GM12865 (cell line): Measurements from ENCODE around the gene BEAN1.

ENCODE experiments used
- DNase-seq: peaks from one replicate; pipeline ENCODE4 v3.0.0; 2010; ENCODE audit warnings: low read depth
- H3K4me3 ChIP-seq: 2 replicates; pipeline ENCODE4 v1.5.1; 2011; ENCODE audit warnings: mild to moderate bottlenecking, low read depth, low read length, control low read depth
- TF ChIP-seq, protein P1 (sequence below): IDR thresholded peaks from 2 replicates; pipeline ENCODE4 v1.5.1; 2011; ENCODE audit warnings: low read length, control low read depth, low read depth, inconsistent platforms; ENCODE audit not compliant: insufficient read depth; ENCODE audit errors: missing control alignments

Gene BEAN1

DNA sequence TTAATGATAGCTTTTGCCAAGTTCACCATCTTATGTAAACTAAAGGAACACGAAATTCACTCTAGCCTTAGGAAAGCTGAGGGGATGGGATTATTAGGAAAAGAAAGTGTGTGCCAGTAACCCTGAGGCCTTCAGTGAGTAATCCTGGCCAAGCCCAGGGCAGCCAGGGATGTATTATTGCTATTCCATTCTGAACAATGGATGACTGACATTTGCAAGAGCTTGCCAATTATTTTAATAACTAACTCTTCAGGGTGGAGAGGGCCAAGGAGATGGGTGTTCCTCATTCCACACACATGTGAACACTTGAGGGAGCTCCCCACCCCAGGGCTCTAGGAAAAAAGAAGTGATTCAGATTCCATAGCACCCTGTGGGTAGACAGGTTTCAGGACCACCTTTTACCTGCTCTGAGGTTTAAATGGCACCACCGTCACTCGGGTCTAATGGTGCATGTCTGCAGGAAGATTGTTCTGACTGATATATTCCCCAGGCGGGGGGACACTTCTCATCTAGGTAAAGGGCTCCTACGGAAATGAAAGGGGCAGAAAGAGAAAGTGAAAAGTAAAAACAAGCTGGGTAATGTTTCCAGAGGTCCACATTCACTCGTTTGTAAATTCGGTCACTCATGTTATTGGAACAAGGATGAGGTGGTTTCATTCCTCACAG, 81.3 kb downstream of the BEAN1 start:
- TF ChIP-seq, protein P1, sequence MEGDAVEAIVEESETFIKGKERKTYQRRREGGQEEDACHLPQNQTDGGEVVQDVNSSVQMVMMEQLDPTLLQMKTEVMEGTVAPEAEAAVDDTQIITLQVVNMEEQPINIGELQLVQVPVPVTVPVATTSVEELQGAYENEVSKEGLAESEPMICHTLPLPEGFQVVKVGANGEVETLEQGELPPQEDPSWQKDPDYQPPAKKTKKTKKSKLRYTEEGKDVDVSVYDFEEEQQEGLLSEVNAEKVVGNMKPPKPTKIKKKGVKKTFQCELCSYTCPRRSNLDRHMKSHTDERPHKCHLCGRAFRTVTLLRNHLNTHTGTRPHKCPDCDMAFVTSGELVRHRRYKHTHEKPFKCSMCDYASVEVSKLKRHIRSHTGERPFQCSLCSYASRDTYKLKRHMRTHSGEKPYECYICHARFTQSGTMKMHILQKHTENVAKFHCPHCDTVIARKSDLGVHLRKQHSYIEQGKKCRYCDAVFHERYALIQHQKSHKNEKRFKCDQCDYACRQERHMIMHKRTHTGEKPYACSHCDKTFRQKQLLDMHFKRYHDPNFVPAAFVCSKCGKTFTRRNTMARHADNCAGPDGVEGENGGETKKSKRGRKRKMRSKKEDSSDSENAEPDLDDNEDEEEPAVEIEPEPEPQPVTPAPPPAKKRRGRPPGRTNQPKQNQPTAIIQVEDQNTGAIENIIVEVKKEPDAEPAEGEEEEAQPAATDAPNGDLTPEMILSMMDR: no peak
- DNase-seq: peak; percentile 42
- no peak overlapping the region for H3K4me3 ChIP-seq

- H3K4me3 ChIP-seq: no peak overlapping the region
- TF ChIP-seq, protein P1: no peak
- DNase-seq: no peak
Measured at GRCh38 chr16:66508914-66509496, 81.9 kb downstream of the BEAN1 start.

DNA sequence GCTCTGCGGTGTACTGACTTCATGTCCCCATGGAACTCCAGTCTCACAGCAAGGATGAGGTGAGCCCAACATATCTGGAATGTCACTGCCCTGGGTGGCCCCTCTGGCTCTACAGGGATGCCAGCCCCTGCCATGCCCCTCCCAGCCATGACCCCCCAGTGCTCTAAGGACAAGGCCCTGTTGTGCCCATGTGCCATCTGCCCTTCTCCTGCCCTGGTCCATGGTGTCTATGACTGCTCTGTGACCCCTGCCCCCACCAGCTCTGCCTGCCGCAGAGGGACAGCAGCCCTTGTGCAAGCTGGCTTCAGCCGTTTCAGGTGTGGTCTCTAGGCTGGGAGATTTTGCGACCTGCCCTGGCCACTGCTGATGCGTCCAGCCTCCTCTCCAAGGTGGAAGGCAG, 82.5 kb downstream of the BEAN1 start:
- no peak for DNase-seq
- TF ChIP-seq, protein P1: no peak
- no peak overlapping the region for H3K4me3 ChIP-seq

DNA sequence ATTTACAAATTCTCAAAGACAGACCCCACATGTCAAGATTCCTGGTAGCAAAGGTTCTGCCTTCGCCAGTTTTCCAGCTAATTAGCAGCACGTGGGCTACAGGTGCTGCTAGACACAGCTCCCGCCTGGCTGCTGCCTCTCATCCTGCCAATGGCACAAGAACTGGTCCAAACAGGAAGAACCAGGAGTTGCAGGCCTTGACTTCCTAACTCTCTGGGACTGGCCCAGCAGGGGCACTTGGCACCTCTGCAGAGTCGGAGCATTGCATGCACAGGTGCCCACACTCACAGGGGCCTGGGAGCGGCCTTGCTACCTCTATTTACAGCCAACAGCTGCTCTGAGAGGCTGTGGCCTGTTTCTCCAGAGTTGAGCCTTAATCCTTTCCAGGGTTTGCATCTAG, 83.2 kb downstream of the BEAN1 start:
- TF ChIP-seq, protein P1: no peak
- DNase-seq: no peak
- no peak overlapping the region for H3K4me3 ChIP-seq

GRCh38 chr16:66510711-66511601, 83.9 kb downstream of the BEAN1 start:
- no peak overlapping the region for H3K4me3 ChIP-seq
- DNase-seq: no peak
- TF ChIP-seq, protein P1: no peak

- H3K4me3 ChIP-seq: no peak overlapping the region
- TF ChIP-seq, protein P1: no peak
- no peak for DNase-seq
Measured at GRCh38 chr16:66511602-66512271, 84.6 kb downstream of the BEAN1 start.
